Spleen (tissue), 11 donors: ENCODE results near the gene GKAP1. TPM values are rescaled to one million over a fixed set of nuclear protein-coding genes. Genes with fewer than 3 reads are reported as not detected.

Experiments
- DNase-seq: peaks from one replicate; pipeline ENCODE4 v3.0.0-alpha.2; 2020
- H3K27ac ChIP-seq, 8 donors: fragments of 200-600 bp; sonication (generic) in 7 of 8; 1 replicate in 4 of 8; 2 replicates in 4 of 8; pipeline versions ENCODE4 v1.5.0 to v1.8.0; 2016 to 2021; ENCODE audit warnings: inconsistent platforms in 4 of 8, mild to moderate bottlenecking in 4 of 8, moderate library complexity in 1 of 8
- H3K27me3 ChIP-seq, 7 donors: fragments of 200-600 bp; sonication (generic) in 6 of 7; replicated peaks in 1 of 7; 1 replicate in 4 of 7; 2 replicates in 3 of 7; pipeline versions ENCODE4 v1.5.0 to v1.8.0; 2016 to 2021; ENCODE audit warnings: inconsistent platforms in 3 of 7, mild to moderate bottlenecking in 1 of 7
- H3K36me3 ChIP-seq, 6 donors: fragments of 200-600 bp; sonication (generic) in 5 of 6; 1 replicate in 4 of 6; 2 replicates in 2 of 6; pipeline versions ENCODE4 v1.5.0 to v1.8.0; 2016 to 2021; ENCODE audit warnings: inconsistent platforms in 2 of 6
- H3K4me1 ChIP-seq, 6 donors: fragments of 200-600 bp; sonication (generic) in 5 of 6; 1 replicate in 3 of 6; 2 replicates in 3 of 6; pipeline versions ENCODE4 v1.5.0 to v1.8.0; 2016 to 2021; ENCODE audit warnings: inconsistent platforms in 3 of 6
- H3K4me3 ChIP-seq, 8 donors: fragments of 200-600 bp; sonication (generic) in 7 of 8; 1 replicate in 4 of 8; 2 replicates in 4 of 8; pipeline versions ENCODE4 v1.5.0 to v1.8.0; 2016 to 2021; ENCODE audit warnings: inconsistent platforms in 4 of 8, mild to moderate bottlenecking in 4 of 8, moderate library complexity in 2 of 8
- H3K9me3 ChIP-seq, 8 donors: fragments of 200-600 bp; sonication (generic) in 7 of 8; 1 replicate in 4 of 8; 2 replicates in 4 of 8; pipeline versions ENCODE4 v1.5.0 to v1.8.0; 2016 to 2021; ENCODE audit warnings: inconsistent platforms in 4 of 8
- CTCF ChIP-seq, 11 experiments: fragments of 200-600 bp in 7 of 11; fragments of 450-650 bp in 4 of 11; sonication (generic) in 4 of 11; IDR thresholded peaks in 8 of 11; conservative IDR thresholded peaks in 3 of 11; 1 replicate in 7 of 11; 2 replicates in 4 of 11; pipeline versions ENCODE4 v1.4.0 to v1.8.0; 2016 to 2021; ENCODE audit warnings: antibody characterized with exemption in 11 of 11, inconsistent platforms in 4 of 11, mild to moderate bottlenecking in 1 of 11
- POLR2A ChIP-seq, 3 donors: fragments of 450-650 bp; IDR thresholded peaks; one replicate each; pipeline ENCODE4 v1.5.1; 2017; ENCODE audit warnings: antibody characterized with exemption in 3 of 3, mild to moderate bottlenecking in 1 of 3
- POLR2AphosphoS5 ChIP-seq, 3 donors: sonication (generic); formaldehyde crosslinking; IDR thresholded peaks; one replicate each; pipeline ENCODE4 v1.5.1; 2017; ENCODE audit warnings: antibody characterized with exemption in 3 of 3
- WGBS, 5 donors: extraction: QIAGEN DNeasy Blood & Tissue Kit in 3 of 5; methylation state at CpG; one replicate each; pipeline versions ENCODE4 v1.1.5 to v1.1.7; 2013 to 2018; 5-methylcytosine and 5-hydroxymethylcytosine counted together
- intact Hi-C: fragments of 100-400 bp; cut with DNase I; formaldehyde crosslinking; loops from one replicate; pipeline ENCODE4 v1.15.0; 2023; ENCODE audit warnings: low total_unique reads
- polyA plus RNA-seq, 3 donors: library from polyadenylated mRNA; stranded (reverse); fragments of 200-250 nt; gene quantifications; one replicate each; pipeline ENCODE4 v1.2.1, GENCODE V29; 2013
- total RNA-seq, 7 donors: library from RNA; depleted of rRNA in 3 of 7; stranded (reverse); fragments of >200 nt in 3 of 7; fragmentation: NEBNext Ultra II Directional in 4 of 7; extraction: Animal tissue kit (Norgen Biotek cat#: 25700) in 4 of 7; gene quantifications; one replicate each; pipeline versions ENCODE4 v1.1.0 to v1.2.1, GENCODE V29; 2016 to 2021
- donor health status: healthy with polysubstance abuse.
- donor health status: DM: no; HTN: no; CAD: no; lungs with moderate emphysema.
- donor health status: DM: no; HTN: no; CAD: no.
- donor health status: Bipolar disorder and iron deficiency.
- donor health status: healthy.
- donor health status: DM: no; HTN: no; CAD: no.
- donor health status: DM: yes; HTN: yes; CAD: no.

GKAP1 gene
- total and polyA plus RNA-seq, 10 donors, result 3.9 to 15.8 (median 6.0) TPM

- intact Hi-C loops, result no loop called here
- H3K27me3 ChIP-seq, result no peaks in the 10 kb centered on the region
- no peak overlapping the region for H3K27ac ChIP-seq
- WGBS, 5 donors, result 48 to 69% (median 67%) methylated on average over 6 of the region's 6 CpGs
- H3K36me3 ChIP-seq, result no peaks in the 10 kb centered on the region
- H3K9me3 ChIP-seq, result no peaks in the 10 kb centered on the region
- DNase-seq, result no peak
- H3K4me3 ChIP-seq, result no peak overlapping the region
- no peak for TF ChIP-seq CTCF (IDR thresholded peaks at IDR 0.05 in 8 of 11, conservative IDR thresholded peaks at IDR 0.05 in 3 of 11)
- no peak for TF ChIP-seq POLR2A (IDR thresholded peaks at IDR 0.05)
- TF ChIP-seq POLR2AphosphoS5 (IDR thresholded peaks at IDR 0.05), result no peak
- H3K4me1 ChIP-seq, result peaks cover 22 to 97% (median 89%) of the 10 kb centered on the region in 6 donors
Measured at GRCh38 chr9:83701769-83702168, 115.8 kb downstream of the GKAP1 start.

GRCh38 chr9:83701286-83701685, 116.3 kb downstream of the GKAP1 start:
- intact Hi-C loops, result no loop called here
- H3K27me3 ChIP-seq, result no peaks in the 10 kb centered on the region
- no peaks in the 10 kb centered on the region for H3K36me3 ChIP-seq
- H3K27ac ChIP-seq, result no peak overlapping the region
- H3K9me3 ChIP-seq, result no peaks in the 10 kb centered on the region
- DNase-seq, result no peak
- H3K4me1 ChIP-seq, result peaks cover 22 to 97% (median 90%) of the 10 kb centered on the region in 6 donors
- H3K4me3 ChIP-seq, result no peak overlapping the region
- WGBS, 5 donors, result 83 to 97% (median 89%) methylated on average over 1 of the region's 1 CpG
- TF ChIP-seq POLR2AphosphoS5 (IDR thresholded peaks at IDR 0.05) (no peak), POLR2A (IDR thresholded peaks at IDR 0.05) (no peak), CTCF (IDR thresholded peaks at IDR 0.05 in 8 of 11, conservative IDR thresholded peaks at IDR 0.05 in 3 of 11) (no peak)

- H3K27me3 ChIP-seq, result no peaks in the 10 kb centered on the region
- H3K36me3 ChIP-seq, result no peaks in the 10 kb centered on the region
- DNase-seq, result no peak
- no peaks in the 10 kb centered on the region for H3K9me3 ChIP-seq
- no peak overlapping the region for H3K4me3 ChIP-seq
- TF ChIP-seq POLR2AphosphoS5 (IDR thresholded peaks at IDR 0.05) (no peak), POLR2A (IDR thresholded peaks at IDR 0.05) (no peak), CTCF (IDR thresholded peaks at IDR 0.05 in 8 of 11, conservative IDR thresholded peaks at IDR 0.05 in 3 of 11) (no peak)
- WGBS, 5 donors, result 74 to 88% (median 78%) methylated on average over 3 of the region's 3 CpGs
- H3K4me1 ChIP-seq, result peaks cover 20 to 97% (median 87%) of the 10 kb centered on the region in 6 donors
- intact Hi-C loops, result no loop called here
- peak overlapping the region in 1 of 8 donors; percentile 5 for H3K27ac ChIP-seq
Measured at GRCh38 chr9:83699615-83700014, 118.0 kb downstream of the GKAP1 start.

- peak overlapping the region in 1 of 8 donors; percentile 5 for H3K27ac ChIP-seq
- peaks cover 20 to 97% (median 87%) of the 10 kb centered on the region in 6 donors for H3K4me1 ChIP-seq
Measured at GRCh38 chr9:83698976-83699585, 118.5 kb downstream of the GKAP1 start.

More at GRCh38 chr9:83698976-83699585, 118.5 kb downstream of the GKAP1 start:
- Histone ChIP-seq H3K27me3 (no peaks in the 10 kb centered on the region), H3K36me3 (no peaks in the 10 kb centered on the region), H3K4me3 (no peak overlapping the region), H3K9me3 (no peaks in the 10 kb centered on the region)
- WGBS, 5 donors, result 53 to 72% (median 63%) methylated on average over 4 of the region's 4 CpGs
- intact Hi-C loops, result no loop called here
- TF ChIP-seq POLR2AphosphoS5 (IDR thresholded peaks at IDR 0.05), result no peak
- TF ChIP-seq CTCF (IDR thresholded peaks at IDR 0.05 in 8 of 11, conservative IDR thresholded peaks at IDR 0.05 in 3 of 11), result no peak
- no peak for TF ChIP-seq POLR2A (IDR thresholded peaks at IDR 0.05)
- DNase-seq, result no peak
